Measurements from ENCODE around the gene MRPL2.

- no peak for TF ChIP-seq CTCF (IDR thresholded peaks at IDR 0.05)
- no peak for TF ChIP-seq POLR2A (IDR thresholded peaks at IDR 0.05)
Measured at GRCh38 chr6:43074847-43075669, 15.8 kb upstream of the MRPL2 start.

Data from body of pancreas (tissue), 4 donors.